IPS-15b (cell line): Measurements from ENCODE around the gene RAD51B.

ENCODE experiments used
- H3K27me3 ChIP-seq: one replicate; pipeline ENCODE4 v1.6.1; 2013; ENCODE audit warnings: low read length; ENCODE audit not compliant: control insufficient read depth, insufficient read depth
- H3K36me3 ChIP-seq: one replicate; pipeline ENCODE4 v1.6.1; 2013; ENCODE audit warnings: low read length; ENCODE audit not compliant: control insufficient read depth, insufficient read depth
- H3K4me1 ChIP-seq: one replicate; pipeline ENCODE4 v1.6.1; 2013; ENCODE audit warnings: mild to moderate bottlenecking, low read length; ENCODE audit not compliant: control insufficient read depth, insufficient read depth
- H3K4me3 ChIP-seq: one replicate; pipeline ENCODE4 v1.5.1; 2013; ENCODE audit warnings: low read depth, low read length
- H3K9ac ChIP-seq: one replicate; pipeline ENCODE4 v1.6.1; 2013; ENCODE audit warnings: low read depth, mild to moderate bottlenecking, low read length
- H3K9me3 ChIP-seq: one replicate; pipeline ENCODE4 v1.6.1; 2013; ENCODE audit warnings: mild to moderate bottlenecking, low read length; ENCODE audit not compliant: control insufficient read depth, insufficient read depth

RAD51B gene

GRCh38 chr14:68244262-68244980 lies 424.8 kb downstream of the RAD51B start:
- Histone ChIP-seq H3K9ac (no peak overlapping the region), H3K9me3 (no peaks in the 10 kb centered on the region), H3K4me1 (peaks cover 18% of the 10 kb centered on the region)

GRCh38 chr14:68245146-68246073 lies 425.8 kb downstream of the RAD51B start:
- Histone ChIP-seq H3K4me1 (peaks cover 18% of the 10 kb centered on the region), H3K27me3 (no peaks in the 10 kb centered on the region), H3K9me3 (no peaks in the 10 kb centered on the region), H3K36me3 (no peaks in the 10 kb centered on the region), H3K4me3 (no peak overlapping the region), H3K9ac (no peak overlapping the region)

More at GRCh38 chr14:68244262-68244980, 424.8 kb downstream of the RAD51B start:
- no peaks in the 10 kb centered on the region for H3K36me3 ChIP-seq
- no peaks in the 10 kb centered on the region for H3K27me3 ChIP-seq
- no peak overlapping the region for H3K4me3 ChIP-seq

GRCh38 chr14:68246074-68246785 lies 426.7 kb downstream of the RAD51B start:
- H3K36me3 ChIP-seq: no peaks in the 10 kb centered on the region
- peaks cover 20% of the 10 kb centered on the region for H3K4me1 ChIP-seq
- no peaks in the 10 kb centered on the region for H3K9me3 ChIP-seq
- no peaks in the 10 kb centered on the region for H3K27me3 ChIP-seq
- no peak overlapping the region for H3K9ac ChIP-seq
- no peak overlapping the region for H3K4me3 ChIP-seq

GRCh38 chr14:68246786-68247105 lies 427.2 kb downstream of the RAD51B start:
- H3K4me3 ChIP-seq: no peak overlapping the region
- no peaks in the 10 kb centered on the region for H3K27me3 ChIP-seq
- H3K36me3 ChIP-seq: no peaks in the 10 kb centered on the region
- no peaks in the 10 kb centered on the region for H3K9me3 ChIP-seq
- no peak overlapping the region for H3K9ac ChIP-seq
- H3K4me1 ChIP-seq: peaks cover 25% of the 10 kb centered on the region

- Histone ChIP-seq H3K4me1 (peaks cover 27% of the 10 kb centered on the region), H3K9ac (no peak overlapping the region), H3K36me3 (no peaks in the 10 kb centered on the region), H3K27me3 (no peaks in the 10 kb centered on the region), H3K4me3 (no peak overlapping the region), H3K9me3 (no peaks in the 10 kb centered on the region)
Measured at GRCh38 chr14:68247274-68247673, 427.7 kb downstream of the RAD51B start.

- H3K9me3 ChIP-seq: no peaks in the 10 kb centered on the region
- H3K36me3 ChIP-seq: no peaks in the 10 kb centered on the region
- no peak overlapping the region for H3K9ac ChIP-seq
- no peaks in the 10 kb centered on the region for H3K27me3 ChIP-seq
- peaks cover 27% of the 10 kb centered on the region for H3K4me1 ChIP-seq
- no peak overlapping the region for H3K4me3 ChIP-seq
Measured at GRCh38 chr14:68247676-68248268, 428.2 kb downstream of the RAD51B start.

- peaks cover 28% of the 10 kb centered on the region for H3K4me1 ChIP-seq
- H3K27me3 ChIP-seq: no peaks in the 10 kb centered on the region
- H3K9ac ChIP-seq: no peak overlapping the region
- H3K36me3 ChIP-seq: no peaks in the 10 kb centered on the region
- no peak overlapping the region for H3K4me3 ChIP-seq
- no peaks in the 10 kb centered on the region for H3K9me3 ChIP-seq
Measured at GRCh38 chr14:68248481-68249255, 429.1 kb downstream of the RAD51B start.

- Histone ChIP-seq H3K9me3 (no peaks in the 10 kb centered on the region), H3K9ac (no peak overlapping the region), H3K27me3 (no peaks in the 10 kb centered on the region), H3K4me3 (no peak overlapping the region), H3K36me3 (no peaks in the 10 kb centered on the region), H3K4me1 (peaks cover 36% of the 10 kb centered on the region)
Measured at GRCh38 chr14:68249661-68250451, 430.3 kb downstream of the RAD51B start.

GRCh38 chr14:68250927-68251768 lies 431.6 kb downstream of the RAD51B start:
- Histone ChIP-seq H3K4me3 (no peak overlapping the region), H3K4me1 (peaks cover 40% of the 10 kb centered on the region), H3K36me3 (no peaks in the 10 kb centered on the region), H3K9me3 (no peaks in the 10 kb centered on the region), H3K27me3 (no peaks in the 10 kb centered on the region), H3K9ac (no peak overlapping the region)

- no peaks in the 10 kb centered on the region for H3K9me3 ChIP-seq
- no peaks in the 10 kb centered on the region for H3K36me3 ChIP-seq
- H3K4me3 ChIP-seq: no peak overlapping the region
- peaks cover 40% of the 10 kb centered on the region for H3K4me1 ChIP-seq
- no peak overlapping the region for H3K9ac ChIP-seq
- H3K27me3 ChIP-seq: no peaks in the 10 kb centered on the region
Measured at GRCh38 chr14:68251769-68252100, 432.2 kb downstream of the RAD51B start.
